Measurements from ENCODE around the gene APBA2. TPM values are rescaled to one million over a fixed set of nuclear protein-coding genes. Genes with fewer than 3 reads are reported as not detected.
"Not testable (repeated sequence)": the region's sequence is repeated elsewhere in the genome, so short reads cannot be mapped to it uniquely, and the experiment has no call there.

APBA2 gene
- total RNA-seq, 1 experiment from 2014 or later, result not detected

GRCh38 chr15:29097971-29098370, 212.2 kb downstream of the APBA2 start:
- Histone ChIP-seq H3K4me3 (ENCODE audit: low read length) (no peak overlapping the region), H3K36me3 (ENCODE audit: insufficient read depth, low read length) (no peaks in the 10 kb centered on the region), H4K20me1 (ENCODE audit: insufficient read depth, low read depth, low read length) (no peaks in the 10 kb centered on the region), H3K79me2 (ENCODE audit: low read length) (no peaks in the 10 kb centered on the region), H3K4me1 (ENCODE audit: low read length) (peaks cover 3% of the 10 kb centered on the region), H3K4me2 (ENCODE audit: low read depth, low read length, poor library complexity, severe bottlenecking) (no peak overlapping the region), H3K27ac (ENCODE audit: low read length) (no peak overlapping the region), H2AFZ (ENCODE audit: low read length) (no peak overlapping the region), H3K9me2 (replicated peaks; ENCODE audit: insufficient read depth, low read length) (no peaks in the 10 kb centered on the region), H3K27me3 (ENCODE audit: low read length) (no peaks in the 10 kb centered on the region), H3K9me3 (ENCODE audit: low read length) (no peaks in the 10 kb centered on the region), H3K9ac (ENCODE audit: low read length) (no peak overlapping the region)
- DNase-seq, result no peak

- Histone ChIP-seq H2AFZ (ENCODE audit: low read length) (no peak overlapping the region), H3K9me3 (ENCODE audit: low read length) (no peaks in the 10 kb centered on the region), H3K4me2 (ENCODE audit: low read depth, low read length, poor library complexity, severe bottlenecking) (no peak overlapping the region), H3K4me3 (ENCODE audit: low read length) (no peak overlapping the region), H4K20me1 (ENCODE audit: insufficient read depth, low read depth, low read length) (no peaks in the 10 kb centered on the region), H3K79me2 (ENCODE audit: low read length) (no peaks in the 10 kb centered on the region), H3K27ac (ENCODE audit: low read length) (no peak overlapping the region), H3K27me3 (ENCODE audit: low read length) (no peaks in the 10 kb centered on the region), H3K9ac (ENCODE audit: low read length) (no peak overlapping the region), H3K36me3 (ENCODE audit: insufficient read depth, low read length) (no peaks in the 10 kb centered on the region), H3K9me2 (replicated peaks; ENCODE audit: insufficient read depth, low read length) (no peaks in the 10 kb centered on the region), H3K4me1 (ENCODE audit: low read length) (peaks cover 3% of the 10 kb centered on the region)
- DNase-seq, result no peak
These were observed 212.9 kb downstream of the APBA2 start for GRCh38 chr15:29098652-29099051.

DNA sequence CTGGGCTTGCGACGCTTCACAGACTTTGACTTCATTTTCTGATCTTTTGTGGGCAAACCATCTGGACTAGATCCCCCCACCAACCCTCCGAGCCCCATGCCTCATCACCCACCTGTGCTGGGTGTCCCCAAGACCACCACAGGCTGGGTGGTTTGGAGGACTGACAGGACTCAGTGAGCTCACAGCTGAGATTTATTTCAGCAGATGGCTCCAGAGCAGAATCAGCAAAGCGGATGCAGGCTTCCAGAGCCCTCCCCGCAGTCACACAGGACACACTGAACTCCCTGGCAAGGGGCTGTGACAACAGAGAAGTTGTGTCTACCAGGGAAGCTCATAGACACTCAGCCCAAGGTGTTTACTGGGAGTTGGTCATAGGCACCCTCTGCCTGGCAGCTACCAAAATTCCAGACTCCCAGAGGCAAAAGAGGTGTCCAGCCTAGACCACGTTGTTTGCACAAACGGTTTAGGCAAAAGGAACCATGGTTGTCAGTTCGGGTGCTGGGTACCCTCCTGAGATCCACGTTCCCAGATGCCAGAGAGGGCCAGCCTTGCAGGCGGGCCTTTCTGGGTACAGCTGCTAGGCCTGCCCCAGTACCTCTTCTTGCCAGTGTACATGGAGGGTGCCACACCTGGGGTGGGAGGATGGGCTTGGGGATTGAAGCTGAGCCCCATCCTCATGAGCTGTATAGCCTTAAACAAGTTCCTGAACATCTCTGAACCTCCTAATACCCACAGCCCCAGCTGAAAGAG, 213.5 kb downstream of the APBA2 start:
- no peak overlapping the region for H3K27ac ChIP-seq (ENCODE audit: low read length)
- no peaks in the 10 kb centered on the region for H3K36me3 ChIP-seq (ENCODE audit: insufficient read depth, low read length)
- H3K9ac ChIP-seq (ENCODE audit: low read length), result no peak overlapping the region
- H3K4me3 ChIP-seq (ENCODE audit: low read length), result no peak overlapping the region
- H3K4me2 ChIP-seq (ENCODE audit: low read depth, low read length, poor library complexity, severe bottlenecking), result no peak overlapping the region
- H2AFZ ChIP-seq (ENCODE audit: low read length), result no peak overlapping the region
- DNase-seq, result no peak
- peaks cover 3% of the 10 kb centered on the region for H3K4me1 ChIP-seq (ENCODE audit: low read length)
- no peaks in the 10 kb centered on the region for H3K9me2 ChIP-seq (replicated peaks; ENCODE audit: insufficient read depth, low read length)
- H3K27me3 ChIP-seq (ENCODE audit: low read length), result no peaks in the 10 kb centered on the region
- H3K9me3 ChIP-seq (ENCODE audit: low read length), result no peaks in the 10 kb centered on the region
- no peaks in the 10 kb centered on the region for H3K79me2 ChIP-seq (ENCODE audit: low read length)
- H4K20me1 ChIP-seq (ENCODE audit: insufficient read depth, low read depth, low read length), result no peaks in the 10 kb centered on the region

- no peaks in the 10 kb centered on the region for H3K79me2 ChIP-seq (ENCODE audit: low read length)
- H3K27me3 ChIP-seq (ENCODE audit: low read length), result no peaks in the 10 kb centered on the region
- no peak overlapping the region for H3K4me2 ChIP-seq (ENCODE audit: low read depth, low read length, poor library complexity, severe bottlenecking)
- no peak overlapping the region for H3K27ac ChIP-seq (ENCODE audit: low read length)
- H3K9me2 ChIP-seq (replicated peaks; ENCODE audit: insufficient read depth, low read length), result no peaks in the 10 kb centered on the region
- H4K20me1 ChIP-seq (ENCODE audit: insufficient read depth, low read depth, low read length), result no peaks in the 10 kb centered on the region
- no peak overlapping the region for H3K9ac ChIP-seq (ENCODE audit: low read length)
- no peaks in the 10 kb centered on the region for H3K36me3 ChIP-seq (ENCODE audit: insufficient read depth, low read length)
- H3K4me1 ChIP-seq (ENCODE audit: low read length), result peaks cover 3% of the 10 kb centered on the region
- H3K4me3 ChIP-seq (ENCODE audit: low read length), result no peak overlapping the region
- DNase-seq, result no peak
- H3K9me3 ChIP-seq (ENCODE audit: low read length), result no peaks in the 10 kb centered on the region
- H2AFZ ChIP-seq (ENCODE audit: low read length), result no peak overlapping the region
These were observed 214.8 kb downstream of the APBA2 start for GRCh38 chr15:29100486-29101000.

GRCh38 chr15:29101491-29101890, 215.7 kb downstream of the APBA2 start:
- Histone ChIP-seq H3K27ac (ENCODE audit: low read length) (no peak overlapping the region), H3K4me1 (ENCODE audit: low read length) (peaks cover 3% of the 10 kb centered on the region), H4K20me1 (ENCODE audit: insufficient read depth, low read depth, low read length) (no peaks in the 10 kb centered on the region), H3K27me3 (ENCODE audit: low read length) (no peaks in the 10 kb centered on the region), H3K9me3 (ENCODE audit: low read length) (no peaks in the 10 kb centered on the region), H3K9me2 (replicated peaks; ENCODE audit: insufficient read depth, low read length) (no peaks in the 10 kb centered on the region), H3K36me3 (ENCODE audit: insufficient read depth, low read length) (no peaks in the 10 kb centered on the region), H3K9ac (ENCODE audit: low read length) (no peak overlapping the region), H3K4me2 (ENCODE audit: low read depth, low read length, poor library complexity, severe bottlenecking) (no peak overlapping the region), H2AFZ (ENCODE audit: low read length) (no peak overlapping the region), H3K4me3 (ENCODE audit: low read length) (no peak overlapping the region), H3K79me2 (ENCODE audit: low read length) (no peaks in the 10 kb centered on the region)
- no peak for DNase-seq

DNA sequence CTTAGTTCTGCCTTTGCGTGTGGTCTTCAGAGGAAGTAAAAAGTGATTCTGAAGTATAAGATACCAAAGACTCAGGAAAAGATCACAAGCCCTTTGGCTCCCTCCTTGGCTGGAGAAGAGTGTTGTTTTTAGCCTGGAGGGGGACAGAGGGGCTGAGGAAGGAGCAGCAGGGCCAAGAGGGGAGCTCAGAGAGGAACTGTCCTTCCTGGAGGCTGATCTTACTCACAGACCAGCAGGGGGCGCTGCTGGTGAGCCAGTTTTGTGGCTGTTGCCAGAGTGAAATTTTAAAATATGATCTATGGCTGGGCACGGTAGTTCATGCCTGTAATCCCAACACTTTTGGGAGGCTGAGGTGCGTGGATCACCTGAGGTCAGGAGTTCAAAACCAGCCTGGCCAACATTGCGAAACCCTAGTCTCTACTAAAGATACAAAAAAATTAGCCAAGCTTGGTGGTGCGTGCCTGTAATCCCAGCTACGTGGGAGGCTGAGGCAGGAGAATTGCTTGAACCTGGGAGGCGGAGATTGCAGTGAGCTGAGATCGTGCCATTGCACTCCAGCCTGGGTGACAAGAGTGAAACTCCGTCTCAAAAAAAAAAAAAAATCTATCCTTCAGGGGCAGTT, 216.5 kb downstream of the APBA2 start:
- H3K79me2 ChIP-seq (ENCODE audit: low read length); H3K9me2 ChIP-seq (replicated peaks; ENCODE audit: insufficient read depth, low read length); H3K4me3 ChIP-seq (ENCODE audit: low read length); H3K9me3 ChIP-seq (ENCODE audit: low read length); H3K4me2 ChIP-seq (ENCODE audit: low read depth, low read length, poor library complexity, severe bottlenecking); H3K36me3 ChIP-seq (ENCODE audit: insufficient read depth, low read length); H4K20me1 ChIP-seq (ENCODE audit: insufficient read depth, low read depth, low read length); H3K4me1 ChIP-seq (ENCODE audit: low read length); H3K27ac ChIP-seq (ENCODE audit: low read length); H3K27me3 ChIP-seq (ENCODE audit: low read length); H3K9ac ChIP-seq (ENCODE audit: low read length): not testable (repeated sequence)
- H2AFZ ChIP-seq (ENCODE audit: low read length), result peak overlapping the region; percentile 56; the same call in 1 of the 2 replicates
- DNase-seq, result peak; percentile 80

DNA sequence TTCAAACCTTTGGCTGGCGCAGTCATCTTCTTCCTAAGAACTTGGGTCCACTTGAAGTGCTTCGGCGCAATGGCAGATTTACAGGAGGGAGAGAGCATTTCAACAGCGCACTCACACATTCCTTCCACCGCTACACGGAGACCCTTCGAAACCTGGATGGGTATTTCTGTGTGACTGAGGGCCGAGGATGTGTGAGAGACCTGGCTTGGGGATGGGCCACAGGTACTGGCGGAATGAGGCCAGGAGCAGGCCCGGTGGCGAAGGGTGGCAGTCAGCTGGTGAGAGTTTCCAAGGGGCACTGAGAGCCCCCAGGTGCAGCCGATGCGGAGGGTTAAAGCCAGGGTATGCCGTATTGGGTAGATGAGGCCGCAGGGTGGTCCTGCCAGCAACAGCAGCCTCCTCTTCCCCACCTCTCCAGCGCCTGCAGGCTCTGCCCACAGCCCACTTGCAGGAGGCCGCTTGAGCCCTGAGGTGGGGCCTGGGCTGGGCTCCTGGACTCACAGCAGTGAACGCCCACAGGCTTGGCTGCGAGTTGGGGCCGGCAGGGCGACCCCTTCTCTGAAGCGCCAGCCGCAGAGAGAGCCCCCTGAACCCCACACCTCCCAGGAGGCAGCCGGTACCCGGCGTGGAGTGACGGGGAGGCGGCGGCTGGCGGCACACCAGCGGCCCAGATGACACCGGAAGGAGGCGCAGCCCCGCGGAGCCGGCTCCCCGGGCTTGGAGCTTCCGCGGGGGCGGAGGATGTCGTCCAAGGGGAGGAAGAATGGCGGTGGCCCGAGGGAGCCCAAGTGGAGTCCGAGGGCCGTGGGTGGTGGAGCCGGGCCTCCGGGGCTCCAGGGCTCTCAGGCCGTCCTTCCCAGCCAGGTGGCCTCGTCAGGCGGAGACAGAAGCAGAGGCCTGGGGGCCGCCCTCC, 217.4 kb downstream of the APBA2 start:
- no peaks in the 10 kb centered on the region for H4K20me1 ChIP-seq (ENCODE audit: insufficient read depth, low read depth, low read length)
- H3K9ac ChIP-seq (ENCODE audit: low read length), result no peak overlapping the region
- H3K27me3 ChIP-seq (ENCODE audit: low read length), result no peaks in the 10 kb centered on the region
- no peak for DNase-seq
- H3K4me3 ChIP-seq (ENCODE audit: low read length), result no peak overlapping the region
- no peak overlapping the region for H2AFZ ChIP-seq (ENCODE audit: low read length)
- H3K79me2 ChIP-seq (ENCODE audit: low read length), result no peaks in the 10 kb centered on the region
- no peaks in the 10 kb centered on the region for H3K9me3 ChIP-seq (ENCODE audit: low read length)
- peaks cover 3% of the 10 kb centered on the region for H3K4me1 ChIP-seq (ENCODE audit: low read length)
- H3K9me2 ChIP-seq (replicated peaks; ENCODE audit: insufficient read depth, low read length), result no peaks in the 10 kb centered on the region
- no peak overlapping the region for H3K27ac ChIP-seq (ENCODE audit: low read length)
- H3K36me3 ChIP-seq (ENCODE audit: insufficient read depth, low read length), result no peaks in the 10 kb centered on the region
- no peak overlapping the region for H3K4me2 ChIP-seq (ENCODE audit: low read depth, low read length, poor library complexity, severe bottlenecking)
